H9 (cell line): ENCODE results near the gene KCNAB1. TPM values are rescaled to one million over a fixed set of nuclear protein-coding genes. Genes with fewer than 3 reads are reported as not detected.

Experiments
- DNase-seq: peaks from one replicate; pipeline ENCODE4 v3.0.0-alpha.2; 2017
- H2AFZ ChIP-seq: one replicate; pipeline ENCODE4 v1.6.1; 2013; ENCODE audit warnings: mild to moderate bottlenecking, low read length, control low read depth, moderate library complexity
- H2AK5ac ChIP-seq: 2 replicates; pipeline ENCODE4 v1.6.1; 2013; ENCODE audit warnings: low read length, control low read depth, mixed read lengths; ENCODE audit not compliant: insufficient read length
- H2BK120ac ChIP-seq: one replicate; pipeline ENCODE4 v1.6.1; 2013; ENCODE audit warnings: low read depth, mild to moderate bottlenecking, low read length, control low read depth, inconsistent platforms; ENCODE audit not compliant: poor library complexity, severe bottlenecking
- H2BK12ac ChIP-seq: 2 replicates; pipeline ENCODE4 v1.6.1; 2013; ENCODE audit warnings: low read length, control low read depth, mixed read lengths, low read depth; ENCODE audit not compliant: insufficient read length
- H2BK15ac ChIP-seq: 2 replicates; pipeline ENCODE4 v1.6.1; 2013; ENCODE audit warnings: low read depth, low read length, control low read depth
- H2BK20ac ChIP-seq: one replicate; pipeline ENCODE4 v1.6.1; 2013; ENCODE audit warnings: low read depth, mild to moderate bottlenecking, low read length, control low read depth, inconsistent platforms; ENCODE audit not compliant: poor library complexity, severe bottlenecking
- H2BK5ac ChIP-seq: 2 replicates; pipeline ENCODE4 v1.6.1; 2013; ENCODE audit warnings: low read length, control low read depth, mixed read lengths; ENCODE audit not compliant: insufficient read length
- H3K14ac ChIP-seq: 2 replicates; pipeline ENCODE4 v1.6.1; 2013; ENCODE audit warnings: low read length, control low read depth; ENCODE audit not compliant: insufficient read depth
- H3K18ac ChIP-seq: 2 replicates; pipeline ENCODE4 v1.6.1; 2013; ENCODE audit warnings: low read depth, mild to moderate bottlenecking, mixed read lengths, low read length, control low read depth; ENCODE audit not compliant: insufficient read length
- H3K23ac ChIP-seq: 2 replicates; pipeline ENCODE4 v1.6.1; 2013; ENCODE audit warnings: low read length, control low read depth, mixed read lengths, low read depth; ENCODE audit not compliant: insufficient read length
- H3K23me2 ChIP-seq: 2 replicates; pipeline ENCODE4 v1.6.1; 2013; ENCODE audit warnings: low read depth, mild to moderate bottlenecking, mixed read lengths, low read length, control low read depth; ENCODE audit not compliant: insufficient read length, poor library complexity, severe bottlenecking
- H3K27ac ChIP-seq: 2 replicates; pipeline ENCODE4 v1.5.1; 2013; ENCODE audit warnings: low read length, control low read depth, mixed read lengths, low read depth; ENCODE audit not compliant: insufficient read length
- H3K27me3 ChIP-seq: 2 replicates; pipeline ENCODE4 v1.6.1; 2013; ENCODE audit warnings: low read length, control low read depth, inconsistent platforms; ENCODE audit not compliant: insufficient read depth
- H3K4ac ChIP-seq: 2 replicates; pipeline ENCODE4 v1.6.1; 2013; ENCODE audit warnings: low read depth, mild to moderate bottlenecking, control low read depth, inconsistent platforms, low read length, moderate library complexity
- H3K4me1 ChIP-seq: 2 replicates; pipeline ENCODE4 v1.6.1; 2013; ENCODE audit warnings: low read length, control low read depth, inconsistent platforms; ENCODE audit not compliant: insufficient read depth
- H3K4me2 ChIP-seq: 2 replicates; pipeline ENCODE4 v1.6.1; 2013; ENCODE audit warnings: low read length, control low read depth, mixed read lengths; ENCODE audit not compliant: insufficient read length, insufficient read depth
- H3K56ac ChIP-seq: 2 replicates; pipeline ENCODE4 v1.6.1; 2013; ENCODE audit warnings: low read depth, mild to moderate bottlenecking, mixed read lengths, low read length, control low read depth; ENCODE audit not compliant: insufficient read length
- H3K79me1 ChIP-seq: 2 replicates; pipeline ENCODE4 v1.6.1; 2013; ENCODE audit warnings: low read depth, mild to moderate bottlenecking, moderate library complexity, low read length, control low read depth, inconsistent platforms; ENCODE audit not compliant: insufficient read depth, poor library complexity, severe bottlenecking
- H3K79me2 ChIP-seq: 2 replicates; pipeline ENCODE4 v1.6.1; 2013; ENCODE audit warnings: low read length, control low read depth, inconsistent platforms; ENCODE audit not compliant: insufficient read depth
- H3K9ac ChIP-seq: 2 replicates; pipeline ENCODE4 v1.6.1; 2013; ENCODE audit warnings: low read length, control low read depth, mixed read lengths; ENCODE audit not compliant: insufficient read length; ENCODE audit errors: extremely low read depth
- H3K9me3 ChIP-seq: one replicate; pipeline ENCODE4 v1.6.1; 2013; ENCODE audit warnings: low read depth, low read length, inconsistent platforms; ENCODE audit not compliant: control insufficient read depth
- H3T11ph ChIP-seq: one replicate; pipeline ENCODE4 v1.6.1; 2013; ENCODE audit warnings: mild to moderate bottlenecking, low read length, control low read depth, inconsistent platforms
- H4K20me1 ChIP-seq: one replicate; pipeline ENCODE4 v1.6.1; 2013; ENCODE audit not compliant: control insufficient read depth, insufficient read length, insufficient read depth
- H4K5ac ChIP-seq: 2 replicates; pipeline ENCODE4 v1.6.1; 2013; ENCODE audit warnings: low read depth, mild to moderate bottlenecking, mixed read lengths, low read length, control low read depth; ENCODE audit not compliant: insufficient read length
- H4K8ac ChIP-seq: replicated peaks from 2 replicates; pipeline ENCODE4 v1.6.1; 2013; ENCODE audit warnings: low read length, control low read depth, mixed read lengths, low read depth; ENCODE audit not compliant: insufficient read length
- H4K91ac ChIP-seq: 2 replicates; pipeline ENCODE4 v1.6.1; 2013; ENCODE audit warnings: low read depth, mild to moderate bottlenecking, moderate library complexity, mixed read lengths, low read length, control low read depth; ENCODE audit not compliant: insufficient read length
- H3K27ac Mint-ChIP-seq, 3 experiments: 2 replicates in 2 of 3; 3 replicates in 1 of 3; pipeline ENCODE4 v1.8.0; 2020 to 2021; ENCODE audit warnings: mixed read lengths in 3 of 3, mild to moderate bottlenecking in 1 of 3, moderate library complexity in 1 of 3
- H3K27me3 Mint-ChIP-seq: 2 replicates; pipeline ENCODE4 v1.8.0; 2021; ENCODE audit warnings: low read depth, mild to moderate bottlenecking, moderate library complexity, mixed read lengths
- H3K36me3 Mint-ChIP-seq, 3 experiments: 2 replicates in 2 of 3; 3 replicates in 1 of 3; pipeline ENCODE4 v1.8.0; 2020 to 2021; ENCODE audit warnings: low read depth in 3 of 3, mixed read lengths in 3 of 3; ENCODE audit not compliant: insufficient read depth in 1 of 3
- H3K4me1 Mint-ChIP-seq, 2 experiments: 2 replicates each; pipeline ENCODE4 v1.8.0; 2020; ENCODE audit warnings: mixed read lengths in 2 of 2
- H3K4me3 Mint-ChIP-seq, 2 experiments: 2 replicates in 1 of 2; 3 replicates in 1 of 2; pipeline ENCODE4 v1.8.0; 2020 to 2021; ENCODE audit warnings: mild to moderate bottlenecking in 2 of 2, mixed read lengths in 2 of 2, moderate library complexity in 1 of 2
- H3K9me3 Mint-ChIP-seq, 2 experiments: 2 replicates in 1 of 2; 3 replicates in 1 of 2; pipeline ENCODE4 v1.8.0; 2020; ENCODE audit warnings: mild to moderate bottlenecking in 2 of 2, mixed read lengths in 2 of 2, moderate library complexity in 1 of 2
- CTCF ChIP-seq: fragments of 200-600 bp; sonication (generic); conservative IDR thresholded peaks from 3 replicates; pipeline ENCODE4 v1.8.0; 2021; ENCODE audit warnings: antibody characterized with exemption, mild to moderate bottlenecking
- WGBS: extraction: QIAGEN DNeasy Blood & Tissue Kit; methylation state at CpG from one replicate; pipeline ENCODE4 v1.1.7; 2013; ENCODE audit warnings: missing lambda C conversion rate, low lambda C conversion rate, mixed read lengths; ENCODE audit not compliant: insufficient read length; ENCODE audit errors: extremely low coverage; 5-methylcytosine and 5-hydroxymethylcytosine counted together
- total RNA-seq: library from RNA; stranded (reverse); gene quantifications from 2 replicates; pipeline ENCODE4 v1.2.1, GENCODE V29; 2021

KCNAB1 gene
- total RNA-seq, 1 experiment from 2014 or later, result 3.7 TPM

- Histone ChIP-seq H4K20me1 (no peaks in the 10 kb centered on the region), H3K9me3 (no peaks in the 10 kb centered on the region), H4K91ac (no peak overlapping the region), H3K4me1 (no peaks in the 10 kb centered on the region), H2BK15ac (no peak overlapping the region), H2BK120ac (no peak overlapping the region), H2AK5ac (no peak overlapping the region), H2BK12ac (no peak overlapping the region), H3K27ac (no peak overlapping the region), H3K18ac (no peak overlapping the region), H3K56ac (no peak overlapping the region), H3K79me2 (no peaks in the 10 kb centered on the region), H3K9ac (no peak overlapping the region), H3K23me2 (no peaks in the 10 kb centered on the region), H4K5ac (no peak overlapping the region), H3K4me2 (no peak overlapping the region), H3K23ac (no peak overlapping the region), H3K27me3 (peaks cover 2% of the 10 kb centered on the region; the same call in 1 of the 2 replicates), H3K14ac (no peak overlapping the region), H3K4ac (no peak overlapping the region), H2BK20ac (no peak overlapping the region), H4K8ac (no peak overlapping the region), H2AFZ (no peak overlapping the region), H3T11ph (no peak overlapping the region), H3K79me1 (no peaks in the 10 kb centered on the region), H2BK5ac (no peak overlapping the region)
- Mint-ChIP-seq H3K27me3 (peaks cover 25% of the 10 kb centered on the region), H3K27ac (no peak overlapping the region), H3K36me3 (peaks cover 0 to 7% (median 3%) of the 10 kb centered on the region in 3 experiments; a peak in 3 of 7 replicates), H3K4me3 (no peak overlapping the region), H3K4me1 (peaks cover 7 to 9% of the 10 kb centered on the region in 2 experiments), H3K9me3 (peaks cover 5 to 7% of the 10 kb centered on the region in 2 experiments; a peak in 3 of 5 replicates)
- no peak for TF ChIP-seq CTCF
- WGBS, result no CpG with 5 or more reads among the region's 2 CpGs
- no peak for DNase-seq
Measured at GRCh38 chr3:156285626-156286025, 165.2 kb downstream of the KCNAB1 start.
